Hematopoietic multipotent progenitor cell treated with erythropoietin and hydrocortisone succinate and interleukin-3 and kit ligand, for 6 days (in vitro differentiated cells): ENCODE results near the gene ITGA5.

Experiments
- DNase-seq: peaks from one replicate; pipeline ENCODE4 v3.0.0-alpha.2; 2015

ITGA5 gene

GRCh38 chr12:54387114-54387467, 32.0 kb downstream of the ITGA5 start:
- no peak for DNase-seq

GRCh38 chr12:54386403-54387113, 32.5 kb downstream of the ITGA5 start:
- no peak for DNase-seq

- no peak for DNase-seq
Observed at GRCh38 chr12:54385251-54385914, 33.7 kb downstream of the ITGA5 start.

- DNase-seq = peak; percentile 68
Observed at GRCh38 chr12:54384591-54385041, 34.5 kb downstream of the ITGA5 start, which contains the start of gene ZNF385A. TSS of gene ZNF385A (minus strand) at chr12:54384733. CDS start at chr12:54384514, 219 bp downstream.

GRCh38 chr12:54383041-54383609, 35.9 kb downstream of the ITGA5 start:
- DNase-seq = no peak

GRCh38 chr12:54381136-54381535, 37.9 kb downstream of the ITGA5 start:
- no peak for DNase-seq

- DNase-seq = peak; percentile 95
Observed at GRCh38 chr12:54379398-54380201, 39.5 kb downstream of the ITGA5 start.

- no peak for DNase-seq
Observed at GRCh38 chr12:54378796-54379397, 40.2 kb downstream of the ITGA5 start.

- DNase-seq = no peak
Observed at GRCh38 chr12:54377797-54378515, 41.1 kb downstream of the ITGA5 start.

- DNase-seq = no peak
Observed at GRCh38 chr12:54377007-54377406, 42.1 kb downstream of the ITGA5 start.

GRCh38 chr12:54376596-54376995, 42.5 kb downstream of the ITGA5 start:
- no peak for DNase-seq

GRCh38 chr12:54375259-54375579, 43.8 kb downstream of the ITGA5 start:
- DNase-seq = no peak

- no peak for DNase-seq
Observed at GRCh38 chr12:54374562-54375258, 44.4 kb downstream of the ITGA5 start.

GRCh38 chr12:54373649-54374561, 45.2 kb downstream of the ITGA5 start:
- DNase-seq = no peak

GRCh38 chr12:54372113-54372806, 46.8 kb downstream of the ITGA5 start:
- DNase-seq = no peak

GRCh38 chr12:54371328-54372112, 47.5 kb downstream of the ITGA5 start:
- DNase-seq = no peak

GRCh38 chr12:54370171-54370730, 48.8 kb downstream of the ITGA5 start:
- no peak for DNase-seq

- DNase-seq = no peak
Observed at GRCh38 chr12:54369597-54370131, 49.4 kb downstream of the ITGA5 start.
